Endothelial cell of umbilical vein (primary cell): ENCODE results near the gene PPM1E. TPM values are rescaled to one million over a fixed set of nuclear protein-coding genes. Genes with fewer than 3 reads are reported as not detected.

Experiments used
- BruUV-seq: library from RNA; stranded (reverse); fragments of 400-500 nt; replicated peaks from 2 replicates; lab custom pipeline; 2021; lab: Mats Ljungman, UMichigan
- CTCF ChIA-PET: fragments of 300-600, 350-600 bp; sonication (Branson Sonifier 250); formaldehyde crosslinking; loops from one replicate; lab custom pipeline; 2021; ENCODE audit warnings: antibody characterized with exemption, inconsistent platforms; lab: Charles Lee
- POLR2A ChIA-PET: fragments of 300-600, 350-600 bp; sonication (Branson Sonifier 250); formaldehyde crosslinking; loops from one replicate; lab custom pipeline; 2021; ENCODE audit warnings: antibody characterized with exemption, inconsistent platforms; lab: Charles Lee
- DNase-seq: peaks from one replicate; pipeline ENCODE4 v3.0.0-alpha.2; 2011; ENCODE audit warnings: low read depth, low spot score
- FAIRE-seq: peaks from 2 replicates; lab custom pipeline; 2011; peaks lifted over from hg19 to GRCh38; lab: Jason Lieb, UNC
- H2AFZ ChIP-seq: 2 replicates; pipeline ENCODE4 v1.6.0; 2012; ENCODE audit warnings: low read depth, low read length, control low read depth, inconsistent platforms
- H3K27ac ChIP-seq: 2 replicates; pipeline ENCODE4 v1.5.1; 2011; ENCODE audit warnings: low read depth, mild to moderate bottlenecking, control low read depth, low read length, moderate library complexity; ENCODE audit not compliant: insufficient read depth
- H3K27me3 ChIP-seq, 2 experiments: 2 replicates each; pipeline versions ENCODE4 v1.6.0 to v1.6.1; 2011; ENCODE audit warnings: low read length in 2 of 2, mixed read lengths in 1 of 2; ENCODE audit not compliant: control insufficient read depth in 2 of 2, insufficient read depth in 2 of 2
- H3K36me3 ChIP-seq, 2 experiments: 2 replicates in 1 of 2; 3 replicates in 1 of 2; pipeline ENCODE4 v1.5.1; 2011; ENCODE audit warnings: low read length in 2 of 2, mild to moderate bottlenecking in 1 of 2, moderate library complexity in 1 of 2; ENCODE audit not compliant: control insufficient read depth in 2 of 2, insufficient read depth in 2 of 2; ENCODE audit errors: extremely low read depth in 1 of 2
- H3K4me1 ChIP-seq: 3 replicates; pipeline ENCODE4 v1.5.1; 2011; ENCODE audit warnings: mild to moderate bottlenecking, low read length; ENCODE audit not compliant: control insufficient read depth, insufficient read depth; ENCODE audit errors: extremely low read depth
- H3K4me2 ChIP-seq: 2 replicates; pipeline ENCODE4 v1.6.1; 2011; ENCODE audit warnings: low read length, control low read depth, mixed read lengths; ENCODE audit not compliant: insufficient read depth
- H3K4me3 ChIP-seq, 3 experiments: fragments of 200-600 bp in 1 of 3; sonication (generic), shearing (Covaris generic) in 1 of 3; replicated peaks in 1 of 3; 2 replicates each; pipeline ENCODE4 v1.5.1; 2011 to 2016; ENCODE audit warnings: control low read depth in 3 of 3, low read length in 3 of 3, mild to moderate bottlenecking in 2 of 3, inconsistent platforms in 1 of 3, low read depth in 1 of 3, moderate library complexity in 1 of 3; ENCODE audit not compliant: insufficient read depth in 1 of 3
- H3K79me2 ChIP-seq: 2 replicates; pipeline ENCODE4 v1.6.0; 2012; ENCODE audit warnings: low read length, inconsistent platforms; ENCODE audit not compliant: control insufficient read depth, insufficient read depth
- H3K9ac ChIP-seq: replicated peaks from 2 replicates; pipeline ENCODE3; 2011; ENCODE audit warnings: low read length, control low read depth; ENCODE audit not compliant: insufficient read depth; ENCODE audit errors: extremely low read depth
- H3K9me1 ChIP-seq: replicated peaks from 3 replicates; pipeline ENCODE4 v1.6.0; 2011; ENCODE audit warnings: mild to moderate bottlenecking, low read length; ENCODE audit not compliant: control insufficient read depth, insufficient read depth; ENCODE audit errors: extremely low read depth
- H3K9me3 ChIP-seq: replicated peaks from 2 replicates; pipeline ENCODE4 v1.5.1; 2012; ENCODE audit warnings: low read length, inconsistent platforms; ENCODE audit not compliant: control insufficient read depth, insufficient read depth
- H4K20me1 ChIP-seq: replicated peaks from 2 replicates; pipeline ENCODE3; 2011; ENCODE audit warnings: mild to moderate bottlenecking, low read length; ENCODE audit not compliant: control insufficient read depth, insufficient read depth; ENCODE audit errors: extremely low read depth
- EZH2 ChIP-seq: IDR thresholded peaks from 2 replicates; pipeline ENCODE4 v1.6.1; 2012; ENCODE audit warnings: borderline replicate concordance, low read depth, mild to moderate bottlenecking, moderate library complexity, low read length, inconsistent platforms; ENCODE audit not compliant: severe bottlenecking
- FOS ChIP-seq: IDR thresholded peaks from 2 replicates; pipeline ENCODE4 v1.6.1; 2011; ENCODE audit warnings: mild to moderate bottlenecking, low read length, moderate library complexity, borderline replicate concordance; ENCODE audit not compliant: insufficient read depth
- GATA2 ChIP-seq: IDR thresholded peaks from 2 replicates; pipeline ENCODE4 v1.7.0; 2011; ENCODE audit warnings: low read depth, mild to moderate bottlenecking, moderate library complexity, mixed read lengths, low read length; ENCODE audit not compliant: insufficient read length, insufficient read depth
- JUN ChIP-seq: IDR thresholded peaks from 2 replicates; pipeline ENCODE4 v1.6.1; 2011; ENCODE audit warnings: borderline replicate concordance, low read depth; ENCODE audit not compliant: insufficient read length, insufficient read depth
- MYC ChIP-seq: IDR thresholded peaks from one replicate; pipeline ENCODE4 v1.6.1; 2011; ENCODE audit warnings: mild to moderate bottlenecking, low read depth, low read length
- POLR2A ChIP-seq: IDR thresholded peaks from 2 replicates; pipeline ENCODE4 v1.6.1; 2012; ENCODE audit warnings: low read depth, mild to moderate bottlenecking, control low read depth, low read length
- POLR2AphosphoS5 ChIP-seq: IDR thresholded peaks from 2 replicates; pipeline ENCODE4 v1.6.1; 2012; ENCODE audit warnings: low read depth, mild to moderate bottlenecking, control low read depth, low read length, moderate library complexity; ENCODE audit not compliant: insufficient read depth
- dilution Hi-C: fragments of 300-500 bp; cut with MboI; formaldehyde crosslinking; loops from one replicate; pipeline ENCODE4 v1.15.0; 2019; ENCODE audit warnings: low sequenced_read_pairs; ENCODE audit not compliant: extremely low pct_ligation_motif_present
- intact Hi-C: fragments of 100-400 bp; cut with micrococcal nuclease; formaldehyde crosslinking; loops from one replicate; pipeline ENCODE4 v1.10.0; 2022
- polyA plus RNA-seq, 4 experiments: library from polyadenylated mRNA; depleted of rRNA in 3 of 4; stranded (reverse) in 3 of 4; unstranded in 1 of 4; fragments of >200 nt; gene quantifications; 2 replicates each; pipeline versions ENCODE4 v1.2.1 to v1.2.3, GENCODE V29; 2011 to 2012; ENCODE audit warnings: missing spikeins in 1 of 4
- total RNA-seq: library from RNA; stranded (reverse); gene quantifications from 2 replicates; pipeline ENCODE4 v1.2.3, GENCODE V29; 2021
- TF ChIP-seq, protein P1 (sequence below), 2 donors: IDR thresholded peaks; 1 replicate in 1 of 2; 2 replicates in 1 of 2; pipeline ENCODE4 v1.5.1; 2011; ENCODE audit warnings: low read length in 2 of 2, mild to moderate bottlenecking in 2 of 2, moderate library complexity in 2 of 2, control low read depth in 1 of 2, inconsistent platforms in 1 of 2, low read depth in 1 of 2; ENCODE audit not compliant: insufficient read depth in 1 of 2; ENCODE audit errors: extremely low read depth in 1 of 2
- TF ChIP-seq, protein P2 (sequence below): IDR thresholded peaks from 2 replicates; pipeline ENCODE4 v1.6.1; 2011; ENCODE audit not compliant: insufficient read depth, insufficient read length

PPM1E gene
- total and polyA plus RNA-seq, 2 donors (not counting 3 experiments of a cell fraction or from before 2014, with no cell fraction given) = 0.01 TPM; not detected in 1

DNA sequence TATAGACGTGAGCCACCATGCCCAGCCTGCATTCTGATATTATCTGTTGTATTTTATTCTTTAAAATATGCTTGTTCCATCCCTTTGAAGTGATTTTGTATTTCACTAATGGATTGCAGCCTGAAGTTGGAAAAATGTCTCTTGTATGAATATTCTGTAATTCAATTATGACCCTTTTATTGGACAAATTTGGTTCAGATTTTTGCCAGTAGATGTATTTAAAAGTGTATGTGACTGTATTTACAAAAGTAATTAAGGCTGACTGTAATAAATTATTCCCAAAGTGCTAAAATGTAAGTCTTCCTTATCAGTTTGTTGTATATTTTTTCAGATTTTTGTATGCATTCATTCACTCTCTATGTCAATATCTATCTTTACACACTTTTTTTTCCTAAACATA is 23.8 kb downstream of the PPM1E start:
- POLR2A ChIA-PET = no interaction called here
- H3K4me3 ChIP-seq = no peak overlapping the region
- no peaks in the 10 kb centered on the region for H3K9me1 ChIP-seq
- H3K4me1 ChIP-seq = no peaks in the 10 kb centered on the region
- no peaks in the 10 kb centered on the region for H3K79me2 ChIP-seq
- dilution Hi-C loops (no loop called here), intact Hi-C loops (no loop called here)
- CTCF ChIA-PET = interaction anchor here (0.6 kb wide), 1 partner anchor 300 kb away, joined by 3 read pairs; no protein-coding TSS in a partner anchor
- no peaks in the 10 kb centered on the region for H3K27me3 ChIP-seq
- H4K20me1 ChIP-seq = no peaks in the 10 kb centered on the region
- no peaks in the 10 kb centered on the region for H3K9me3 ChIP-seq
- BruUV-seq = no TSS peak
- H3K27ac ChIP-seq = no peak overlapping the region
- no peak for TF ChIP-seq GATA2
- TF ChIP-seq, protein P1, sequence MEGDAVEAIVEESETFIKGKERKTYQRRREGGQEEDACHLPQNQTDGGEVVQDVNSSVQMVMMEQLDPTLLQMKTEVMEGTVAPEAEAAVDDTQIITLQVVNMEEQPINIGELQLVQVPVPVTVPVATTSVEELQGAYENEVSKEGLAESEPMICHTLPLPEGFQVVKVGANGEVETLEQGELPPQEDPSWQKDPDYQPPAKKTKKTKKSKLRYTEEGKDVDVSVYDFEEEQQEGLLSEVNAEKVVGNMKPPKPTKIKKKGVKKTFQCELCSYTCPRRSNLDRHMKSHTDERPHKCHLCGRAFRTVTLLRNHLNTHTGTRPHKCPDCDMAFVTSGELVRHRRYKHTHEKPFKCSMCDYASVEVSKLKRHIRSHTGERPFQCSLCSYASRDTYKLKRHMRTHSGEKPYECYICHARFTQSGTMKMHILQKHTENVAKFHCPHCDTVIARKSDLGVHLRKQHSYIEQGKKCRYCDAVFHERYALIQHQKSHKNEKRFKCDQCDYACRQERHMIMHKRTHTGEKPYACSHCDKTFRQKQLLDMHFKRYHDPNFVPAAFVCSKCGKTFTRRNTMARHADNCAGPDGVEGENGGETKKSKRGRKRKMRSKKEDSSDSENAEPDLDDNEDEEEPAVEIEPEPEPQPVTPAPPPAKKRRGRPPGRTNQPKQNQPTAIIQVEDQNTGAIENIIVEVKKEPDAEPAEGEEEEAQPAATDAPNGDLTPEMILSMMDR (IDR thresholded peaks at IDR 0.05; ENCODE audit: extremely low read depth in 1 of 2, insufficient read depth in 1 of 2, low read depth in 1 of 2, low read length in 2 of 2) = no peak
- no peak for TF ChIP-seq JUN
- TF ChIP-seq POLR2AphosphoS5 = no peak
- TF ChIP-seq FOS = no peak
- no peak for TF ChIP-seq EZH2
- TF ChIP-seq, protein P2, sequence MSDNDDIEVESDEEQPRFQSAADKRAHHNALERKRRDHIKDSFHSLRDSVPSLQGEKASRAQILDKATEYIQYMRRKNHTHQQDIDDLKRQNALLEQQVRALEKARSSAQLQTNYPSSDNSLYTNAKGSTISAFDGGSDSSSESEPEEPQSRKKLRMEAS = no peak
- TF ChIP-seq POLR2A = no peak
- no peak for TF ChIP-seq MYC
- no peak overlapping the region for H3K9ac ChIP-seq
- no peak overlapping the region for H3K4me2 ChIP-seq
- H2AFZ ChIP-seq = no peak overlapping the region
- no peak for DNase-seq
- H3K36me3 ChIP-seq = no peaks in the 10 kb centered on the region
- no peak for FAIRE-seq
